ENCODE results near the gene MAB21L3.

DNA sequence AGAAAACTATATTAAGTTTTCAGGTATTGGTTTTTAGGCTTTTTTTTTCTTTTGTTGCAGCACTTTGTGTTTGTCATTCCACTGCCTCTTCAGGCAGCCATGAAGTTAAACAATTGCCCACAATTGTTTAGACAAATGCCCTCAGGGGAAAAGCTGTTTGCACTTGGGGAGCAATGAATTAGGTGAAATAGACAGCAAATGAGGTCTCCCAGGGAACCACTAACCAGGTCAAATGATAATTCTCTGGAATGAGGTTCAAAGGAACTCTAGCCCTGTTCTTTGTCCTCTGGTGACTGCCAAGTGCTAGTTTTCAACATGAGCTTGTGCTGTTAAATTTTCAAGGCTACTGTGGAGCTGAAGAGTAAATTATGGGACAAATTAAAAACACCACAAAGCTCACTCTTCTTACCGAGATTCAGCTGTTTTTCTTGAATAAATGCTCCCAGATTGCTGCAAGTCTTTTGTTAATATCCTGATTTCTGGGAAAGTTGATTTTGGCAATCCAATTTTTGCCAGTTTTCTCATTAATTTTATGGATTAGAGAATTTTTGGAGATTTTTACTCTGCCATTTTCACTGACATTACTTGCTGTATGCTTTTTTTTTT, 15.1 kb upstream of the MAB21L3 start:
- TF ChIP-seq, protein P1, sequence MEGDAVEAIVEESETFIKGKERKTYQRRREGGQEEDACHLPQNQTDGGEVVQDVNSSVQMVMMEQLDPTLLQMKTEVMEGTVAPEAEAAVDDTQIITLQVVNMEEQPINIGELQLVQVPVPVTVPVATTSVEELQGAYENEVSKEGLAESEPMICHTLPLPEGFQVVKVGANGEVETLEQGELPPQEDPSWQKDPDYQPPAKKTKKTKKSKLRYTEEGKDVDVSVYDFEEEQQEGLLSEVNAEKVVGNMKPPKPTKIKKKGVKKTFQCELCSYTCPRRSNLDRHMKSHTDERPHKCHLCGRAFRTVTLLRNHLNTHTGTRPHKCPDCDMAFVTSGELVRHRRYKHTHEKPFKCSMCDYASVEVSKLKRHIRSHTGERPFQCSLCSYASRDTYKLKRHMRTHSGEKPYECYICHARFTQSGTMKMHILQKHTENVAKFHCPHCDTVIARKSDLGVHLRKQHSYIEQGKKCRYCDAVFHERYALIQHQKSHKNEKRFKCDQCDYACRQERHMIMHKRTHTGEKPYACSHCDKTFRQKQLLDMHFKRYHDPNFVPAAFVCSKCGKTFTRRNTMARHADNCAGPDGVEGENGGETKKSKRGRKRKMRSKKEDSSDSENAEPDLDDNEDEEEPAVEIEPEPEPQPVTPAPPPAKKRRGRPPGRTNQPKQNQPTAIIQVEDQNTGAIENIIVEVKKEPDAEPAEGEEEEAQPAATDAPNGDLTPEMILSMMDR (IDR thresholded peaks at IDR 0.05): no peak
- no peak for TF ChIP-seq POLR2AphosphoS5 (IDR thresholded peaks at IDR 0.05)
- TF ChIP-seq POLR2A (IDR thresholded peaks at IDR 0.05; ENCODE audit: low read depth): no peak
- no peak for TF ChIP-seq EP300 (IDR thresholded peaks at IDR 0.05)

Measured in esophagus muscularis mucosa (tissue), 4 donors.